Liver (tissue), 9 donors: Measurements from ENCODE around the gene PPP6R2. TPM values are rescaled to one million over a fixed set of nuclear protein-coding genes. Genes with fewer than 3 reads are reported as not detected.

Experiments used
- DNase-seq: peaks from one replicate; pipeline ENCODE4 v3.0.0-alpha.2; 2017; ENCODE audit warnings: low spot score
- H3K27ac ChIP-seq, 2 donors: one replicate each; pipeline ENCODE4 v1.7.0; 2013; ENCODE audit warnings: inconsistent platforms in 2 of 2, low read length in 2 of 2, control low read depth in 1 of 2, low read depth in 1 of 2, mild to moderate bottlenecking in 1 of 2
- H3K27me3 ChIP-seq, 4 donors: one replicate each; pipeline versions ENCODE4 v1.6.1 to v1.7.0; 2013; ENCODE audit warnings: low read length in 3 of 4, inconsistent platforms in 1 of 4, mild to moderate bottlenecking in 1 of 4, moderate library complexity in 1 of 4; ENCODE audit not compliant: control insufficient read depth in 4 of 4, insufficient read depth in 4 of 4
- H3K36me3 ChIP-seq, 4 donors: one replicate each; pipeline versions ENCODE4 v1.6.1 to v1.7.0; 2013; ENCODE audit warnings: low read length in 3 of 4, mild to moderate bottlenecking in 3 of 4, low read depth in 1 of 4, moderate library complexity in 1 of 4; ENCODE audit not compliant: control insufficient read depth in 4 of 4, insufficient read depth in 3 of 4
- H3K4me1 ChIP-seq, 4 donors: one replicate each; pipeline versions ENCODE4 v1.6.1 to v1.7.0; 2013; ENCODE audit warnings: low read length in 3 of 4, mild to moderate bottlenecking in 3 of 4, moderate library complexity in 1 of 4; ENCODE audit not compliant: control insufficient read depth in 4 of 4, insufficient read depth in 4 of 4
- H3K4me3 ChIP-seq, 3 donors: one replicate each; pipeline versions ENCODE4 v1.6.1 to v1.7.0; 2013; ENCODE audit warnings: low read length in 3 of 3, control low read depth in 1 of 3, low read depth in 1 of 3, mild to moderate bottlenecking in 1 of 3
- H3K9ac ChIP-seq, 2 donors: one replicate each; pipeline ENCODE4 v1.7.0; 2013; ENCODE audit warnings: low read length in 2 of 2, mild to moderate bottlenecking in 2 of 2, moderate library complexity in 2 of 2, control low read depth in 1 of 2, low read depth in 1 of 2
- H3K9me3 ChIP-seq, 4 donors: one replicate each; pipeline versions ENCODE4 v1.6.1 to v1.7.0; 2013; ENCODE audit warnings: low read length in 3 of 4; ENCODE audit not compliant: control insufficient read depth in 4 of 4
- ATF3 ChIP-seq: IDR thresholded peaks from 2 replicates; pipeline ENCODE4 v1.6.1; 2016; ENCODE audit warnings: antibody characterized with exemption
- CTCF ChIP-seq: fragments of 150-350 bp; IDR thresholded peaks from 2 replicates; pipeline ENCODE4 v1.5.1; 2017; ENCODE audit warnings: improper control_type of control experiment, low read depth, low read length; ENCODE audit not compliant: missing input control
- EGR1 ChIP-seq, 2 donors: IDR thresholded peaks; 2 replicates each; pipeline ENCODE4 v1.6.1; 2016 to 2018; ENCODE audit warnings: antibody characterized with exemption in 2 of 2, low read depth in 2 of 2
- FOXA1 ChIP-seq: IDR thresholded peaks from 2 replicates; pipeline ENCODE4 v1.6.1; 2016; ENCODE audit warnings: antibody characterized with exemption
- GABPA ChIP-seq, 2 donors: IDR thresholded peaks in 1 of 2; conservative IDR thresholded peaks in 1 of 2; 2 replicates each; pipeline ENCODE4 v1.6.1; 2016; ENCODE audit warnings: antibody characterized with exemption in 2 of 2, mild to moderate bottlenecking in 1 of 2, moderate library complexity in 1 of 2
- HNF4A ChIP-seq, 2 donors: conservative IDR thresholded peaks; 2 replicates each; pipeline ENCODE4 v1.6.1; 2016; ENCODE audit warnings: antibody characterized with exemption in 2 of 2, mild to moderate bottlenecking in 2 of 2
- HNF4G ChIP-seq: IDR thresholded peaks from 2 replicates; pipeline ENCODE4 v1.6.1; 2016; ENCODE audit warnings: antibody characterized with exemption
- JUND ChIP-seq, 2 donors: IDR thresholded peaks; 2 replicates each; pipeline ENCODE4 v1.6.1; 2016; ENCODE audit warnings: antibody characterized with exemption in 2 of 2
- MAX ChIP-seq: IDR thresholded peaks from 2 replicates; pipeline ENCODE4 v1.6.1; 2016; ENCODE audit warnings: antibody characterized with exemption
- NR2F2 ChIP-seq: IDR thresholded peaks from 2 replicates; pipeline ENCODE4 v1.6.1; 2016; ENCODE audit warnings: antibody characterized with exemption
- RAD21 ChIP-seq, 2 donors: IDR thresholded peaks; 2 replicates each; pipeline ENCODE4 v1.6.1; 2016; ENCODE audit warnings: antibody characterized with exemption in 2 of 2, mild to moderate bottlenecking in 2 of 2
- REST ChIP-seq: IDR thresholded peaks from 2 replicates; pipeline ENCODE4 v1.6.1; 2016; ENCODE audit warnings: antibody characterized with exemption, mild to moderate bottlenecking
- RXRA ChIP-seq, 2 donors: IDR thresholded peaks; 2 replicates each; pipeline ENCODE4 v1.6.1; 2017 to 2018; ENCODE audit warnings: antibody characterized with exemption in 2 of 2, mild to moderate bottlenecking in 1 of 2
- SP1 ChIP-seq: IDR thresholded peaks from 2 replicates; pipeline ENCODE4 v1.6.1; 2018; ENCODE audit warnings: antibody characterized with exemption, mild to moderate bottlenecking
- TAF1 ChIP-seq: conservative IDR thresholded peaks from 2 replicates; pipeline ENCODE4 v1.6.1; 2016; ENCODE audit warnings: antibody characterized with exemption, mild to moderate bottlenecking
- YY1 ChIP-seq: IDR thresholded peaks from 2 replicates; pipeline ENCODE4 v1.6.1; 2016; ENCODE audit warnings: antibody characterized with exemption, mild to moderate bottlenecking
- ZBTB33 ChIP-seq: IDR thresholded peaks from 2 replicates; pipeline ENCODE4 v1.6.1; 2016; ENCODE audit warnings: antibody characterized with exemption
- WGBS: extraction: QIAGEN DNeasy Blood & Tissue Kit; methylation state at CpG from one replicate; pipeline ENCODE4 v1.1.7; 2013; 5-methylcytosine and 5-hydroxymethylcytosine counted together
- polyA plus RNA-seq, 2 donors: library from polyadenylated mRNA; stranded (reverse) in 1 of 2; unstranded in 1 of 2; fragments of 200-250 nt in 1 of 2; fragments of >200 nt in 1 of 2; fragmentation: Nextera tagmentation in 1 of 2; extraction: Ambion mirVana in 1 of 2; gene quantifications; one replicate each; pipeline versions ENCODE4 v1.2.1 to v1.2.3, GENCODE V29; 2013 to 2015
- total RNA-seq, 2 donors: library from RNA; depleted of rRNA; stranded (reverse); fragments of >200 nt; gene quantifications; one replicate each; pipeline ENCODE4 v1.2.3, GENCODE V29; 2014
- donor health status: healthy.
- donor health status: healthy.
- donor health status: healthy.
- donor health status: healthy.
- donor health status: healthy.

PPP6R2 gene
- total and polyA plus RNA-seq, 4 donors, result 28.8 to 117 (median 47.2) TPM

- Histone ChIP-seq H3K9ac (no peak overlapping the region), H3K4me1 (peaks cover 0 to 19% (median 7%) of the 10 kb centered on the region in 4 donors), H3K36me3 (peaks cover 19 to 45% (median 22%) of the 10 kb centered on the region in 4 donors), H3K27me3 (no peaks in the 10 kb centered on the region), H3K9me3 (no peaks in the 10 kb centered on the region), H3K4me3 (no peak overlapping the region), H3K27ac (no peak overlapping the region)
- DNase-seq, result no peak
- TF ChIP-seq FOXA1 (no peak), SP1 (no peak), ATF3 (no peak), EGR1 (IDR thresholded peaks at IDR 0.05; ENCODE audit: low read depth in 2 of 2) (no peak), CTCF (no peak)
- WGBS, result 90% methylated on average over 22 of the region's 22 CpGs
Observed at GRCh38 chr22:50467773-50468440, 124.8 kb downstream of the PPP6R2 start.

GRCh38 chr22:50468626-50469025 lies 125.5 kb downstream of the PPP6R2 start:
- Histone ChIP-seq H3K27ac (no peak overlapping the region), H3K4me3 (no peak overlapping the region), H3K9me3 (no peaks in the 10 kb centered on the region), H3K4me1 (peaks cover 2 to 26% (median 13%) of the 10 kb centered on the region in 4 donors), H3K27me3 (no peaks in the 10 kb centered on the region), H3K9ac (no peak overlapping the region), H3K36me3 (peaks cover 14 to 37% (median 21%) of the 10 kb centered on the region in 4 donors)
- TF ChIP-seq ZBTB33 (no peak), SP1 (no peak), HNF4A (conservative IDR thresholded peaks at IDR 0.05) (no peak), TAF1 (no peak), JUND (IDR thresholded peaks at IDR 0.05) (no peak), FOXA1 (no peak), EGR1 (IDR thresholded peaks at IDR 0.05; ENCODE audit: low read depth in 2 of 2) (no peak), RXRA (IDR thresholded peaks at IDR 0.05) (no peak), YY1 (no peak), CTCF (no peak), HNF4G (no peak), ATF3 (no peak), MAX (no peak), GABPA (IDR thresholded peaks at IDR 0.05 in 1 of 2, conservative IDR thresholded peaks at IDR 0.05 in 1 of 2) (no peak), NR2F2 (no peak), RAD21 (IDR thresholded peaks at IDR 0.05) (no peak), REST (no peak)
- DNase-seq, result no peak
- 91% methylated on average over 8 of the region's 8 CpGs for WGBS
